ENCODE results near the gene CEP55.

- TF ChIP-seq CTCF (IDR thresholded peaks at IDR 0.05; ENCODE audit: low read length) (no peak), EZH2 (optimal IDR thresholded peaks at IDR 0.05; ENCODE audit: low read depth, low read length) (no peak)
Measured at GRCh38 chr10:93503075-93503474, 6.7 kb downstream of the CEP55 start.

All from MM.1S (cell line).